Stimulated activated memory B cell treated with anti-CD40 and anti-IgM and Interleukin-4, amounts not matched to agents 10 μg/mL and 1 μg/mL and 100 μg/mL, for 72 hours (primary cell): ENCODE results near the gene OR51A7.
"Not testable (repeated sequence)": the region's sequence is repeated elsewhere in the genome, so short reads cannot be mapped to it uniquely, and the experiment has no call there.

ENCODE experiments used
- ATAC-seq: fragments of 150-1000 bp; cut with Tn5 transposase; 2 replicates; pipeline ENCODE4 v1.10.0; 2021
- H3K27ac Mint-ChIP-seq: one replicate; pipeline ENCODE4 v1.8.0; 2022; ENCODE audit warnings: mild to moderate bottlenecking, mixed read lengths
- H3K27me3 Mint-ChIP-seq: one replicate; pipeline ENCODE4 v1.8.0; 2022; ENCODE audit warnings: mixed read lengths
- H3K36me3 Mint-ChIP-seq: one replicate; pipeline ENCODE4 v1.8.0; 2022; ENCODE audit warnings: mixed read lengths
- H3K4me1 Mint-ChIP-seq: one replicate; pipeline ENCODE4 v1.8.0; 2022; ENCODE audit warnings: mixed read lengths
- H3K4me3 Mint-ChIP-seq: one replicate; pipeline ENCODE4 v1.8.0; 2022; ENCODE audit warnings: mild to moderate bottlenecking, moderate library complexity, mixed read lengths
- H3K9me3 Mint-ChIP-seq: one replicate; pipeline ENCODE4 v1.8.0; 2022; ENCODE audit warnings: mixed read lengths

The OR51A7 gene, protein sequence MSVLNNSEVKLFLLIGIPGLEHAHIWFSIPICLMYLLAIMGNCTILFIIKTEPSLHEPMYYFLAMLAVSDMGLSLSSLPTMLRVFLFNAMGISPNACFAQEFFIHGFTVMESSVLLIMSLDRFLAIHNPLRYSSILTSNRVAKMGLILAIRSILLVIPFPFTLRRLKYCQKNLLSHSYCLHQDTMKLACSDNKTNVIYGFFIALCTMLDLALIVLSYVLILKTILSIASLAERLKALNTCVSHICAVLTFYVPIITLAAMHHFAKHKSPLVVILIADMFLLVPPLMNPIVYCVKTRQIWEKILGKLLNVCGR

DNA sequence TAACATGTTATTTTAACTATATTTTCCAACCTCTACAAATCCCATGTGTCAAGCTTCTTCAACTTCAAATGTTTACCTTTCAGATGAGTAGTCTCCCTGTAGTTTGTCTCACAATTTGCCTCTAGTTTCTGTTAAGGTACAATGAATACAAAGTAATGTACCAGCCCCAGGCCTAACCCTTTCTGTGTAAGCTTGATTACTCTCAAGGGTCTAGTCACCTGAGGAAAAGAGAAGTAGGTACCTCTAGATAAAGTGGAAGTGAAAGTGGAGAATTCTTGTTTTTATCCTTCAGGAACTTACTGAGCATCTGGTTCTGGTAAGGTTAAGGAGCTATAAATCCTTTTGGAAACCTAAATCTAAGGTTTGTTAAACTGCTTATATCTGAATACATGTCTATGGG, at the start of gene OR51A7:
Gene OR51A7 (plus strand): TSS at position 300 of the 400 bp plus-strand sequence. CDS start 3,587 bp downstream, outside the sequence.
- peak; percentile 59 for ATAC-seq
- Mint-ChIP-seq H3K9me3 (peaks cover 3% of the 10 kb centered on the region), H3K4me1 (peaks cover 8% of the 10 kb centered on the region), H3K36me3 (peaks cover under 1% of the 10 kb centered on the region), H3K4me3 (no peak within 1 kb of the TSS), H3K27me3 (peaks cover 7% of the 10 kb centered on the region), H3K27ac (no peak within 1 kb of the TSS)

DNA sequence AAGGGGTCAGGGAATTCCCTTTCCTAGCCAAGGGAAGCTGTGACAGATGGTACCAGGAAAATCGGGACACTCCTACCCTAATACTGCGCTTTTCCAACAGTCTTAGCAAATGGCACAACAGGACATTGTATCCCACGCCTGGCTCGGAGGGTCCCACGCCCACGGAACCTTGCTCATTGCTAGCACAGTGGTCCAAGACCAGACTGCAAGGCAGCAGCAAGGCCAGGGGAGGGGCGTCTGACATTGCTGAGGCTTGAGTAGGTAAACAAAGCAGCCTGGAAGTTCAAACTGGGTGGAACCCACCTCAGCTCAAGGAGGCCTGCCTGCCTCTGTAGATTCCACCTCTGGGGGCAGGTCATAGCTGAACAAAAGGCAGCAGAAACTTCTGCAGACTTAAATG, 49.3 kb upstream of the OR51A7 start:
- ATAC-seq, H3K4me3 Mint-ChIP-seq, H3K9me3 Mint-ChIP-seq, H3K27ac Mint-ChIP-seq, H3K4me1 Mint-ChIP-seq, H3K27me3 Mint-ChIP-seq, H3K36me3 Mint-ChIP-seq: not testable (repeated sequence)

DNA sequence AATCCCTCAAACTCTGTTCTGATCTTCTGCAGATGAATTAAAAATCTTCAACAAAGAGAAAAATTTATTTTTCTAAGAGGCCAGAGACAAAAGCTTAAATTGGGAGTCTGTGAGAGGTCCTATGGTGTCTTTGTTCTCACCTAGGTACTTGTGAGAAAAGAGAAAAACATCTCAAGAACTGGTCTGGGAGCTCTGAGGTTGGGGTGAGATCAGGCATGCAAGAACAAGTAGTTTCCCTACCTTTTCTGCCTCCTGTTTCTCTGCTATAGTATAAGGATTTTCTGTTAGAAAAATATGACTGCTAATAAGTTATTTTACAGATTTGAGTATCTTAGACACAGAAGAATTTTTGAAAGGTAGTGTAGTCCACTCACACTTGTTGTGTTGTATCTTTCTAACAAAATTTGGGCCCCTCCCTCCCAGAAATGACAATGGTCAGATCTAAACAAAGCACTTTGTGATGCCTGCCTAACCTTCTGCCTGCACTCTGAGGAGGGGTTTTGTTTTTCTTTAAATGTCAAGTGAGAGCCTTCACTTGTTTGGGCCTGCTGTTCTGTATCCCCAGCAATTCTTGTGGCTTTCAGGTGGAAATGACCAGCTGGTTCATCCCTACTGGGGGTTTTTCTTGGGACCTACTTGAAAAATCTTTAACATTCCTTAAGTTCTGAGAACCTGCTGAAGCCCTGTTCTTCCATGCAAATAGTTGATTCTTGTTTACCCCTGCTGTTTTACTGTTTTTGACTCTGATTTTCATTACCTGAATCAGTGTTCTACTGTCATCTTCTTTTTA, 40.9 kb upstream of the OR51A7 start:
- Mint-ChIP-seq H3K36me3 (no peaks in the 10 kb centered on the region), H3K27me3 (no peaks in the 10 kb centered on the region), H3K9me3 (peaks cover 4% of the 10 kb centered on the region), H3K27ac (no peak overlapping the region), H3K4me3 (no peak overlapping the region), H3K4me1 (no peaks in the 10 kb centered on the region)
- no peak for ATAC-seq

DNA sequence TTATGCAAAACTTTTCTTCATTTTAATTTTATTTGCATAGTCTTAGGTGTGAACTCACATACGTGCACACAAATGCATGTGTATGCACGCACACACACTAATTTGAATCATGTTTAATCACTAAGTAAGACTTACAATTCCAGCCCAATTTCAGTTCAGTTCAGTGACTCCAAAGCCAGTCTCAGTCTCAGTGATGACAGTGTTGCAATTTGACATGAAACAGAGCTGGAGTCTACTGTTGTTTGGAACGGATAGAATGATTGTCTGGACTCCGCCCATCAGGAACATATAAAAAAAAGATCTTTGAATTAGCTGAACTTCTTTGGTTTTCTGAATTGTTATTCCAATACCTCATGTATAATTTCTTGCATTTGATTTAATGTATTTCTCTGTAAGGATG, 39.7 kb upstream of the OR51A7 start:
- Mint-ChIP-seq H3K4me3 (no peak overlapping the region), H3K27ac (no peak overlapping the region), H3K4me1 (no peaks in the 10 kb centered on the region), H3K36me3 (no peaks in the 10 kb centered on the region), H3K9me3 (peaks cover 4% of the 10 kb centered on the region), H3K27me3 (no peaks in the 10 kb centered on the region)
- ATAC-seq = no peak

DNA sequence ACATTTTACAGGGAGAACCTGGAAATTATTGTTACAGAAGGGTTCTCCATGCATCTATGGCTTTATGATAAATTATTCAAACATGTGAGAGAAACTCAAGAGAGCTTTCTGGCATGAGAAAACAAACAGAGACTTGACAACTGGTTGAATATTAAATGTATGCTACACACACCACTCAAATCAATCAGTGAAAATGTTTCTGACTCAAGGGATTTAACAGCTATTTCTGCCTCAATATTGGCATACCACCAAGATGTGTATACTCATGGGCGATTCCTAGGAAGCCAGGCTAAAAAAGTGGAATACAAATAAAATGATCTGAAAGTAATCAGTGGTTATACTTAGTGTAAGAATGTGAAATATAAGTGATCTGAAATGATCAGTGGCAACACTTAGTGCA, 37.7 kb upstream of the OR51A7 start:
- Mint-ChIP-seq H3K27me3 (no peaks in the 10 kb centered on the region), H3K27ac (no peak overlapping the region)
- no peak for ATAC-seq

DNA sequence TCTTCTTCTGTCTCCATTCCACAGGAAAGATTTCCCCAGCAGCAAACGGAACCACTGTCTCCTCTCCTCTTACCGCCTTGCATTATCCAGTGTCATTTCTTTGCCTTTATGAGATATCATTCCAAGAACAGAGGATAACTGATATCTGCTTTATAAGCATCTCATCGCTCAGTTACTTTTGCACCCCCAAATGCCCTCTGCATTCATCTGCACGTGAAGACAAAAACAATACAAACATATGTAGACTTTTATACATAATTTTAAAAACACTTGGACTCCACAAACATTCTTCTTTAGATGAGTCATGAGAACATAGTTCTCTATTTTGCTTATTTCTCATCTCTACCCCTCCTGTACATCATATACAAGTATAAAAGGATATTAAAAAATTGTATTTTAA, 22.4 kb upstream of the OR51A7 start:
- Mint-ChIP-seq H3K27ac (no peak overlapping the region), H3K36me3 (no peaks in the 10 kb centered on the region), H3K9me3 (no peaks in the 10 kb centered on the region), H3K4me3 (no peak overlapping the region), H3K4me1 (no peaks in the 10 kb centered on the region), H3K27me3 (no peaks in the 10 kb centered on the region)
- no peak for ATAC-seq

More for the DNA sequence above, 37.7 kb upstream of the OR51A7 start:
- no peaks in the 10 kb centered on the region for H3K4me1 Mint-ChIP-seq
- no peaks in the 10 kb centered on the region for H3K36me3 Mint-ChIP-seq
- H3K9me3 Mint-ChIP-seq = peaks cover 3% of the 10 kb centered on the region
- no peak overlapping the region for H3K4me3 Mint-ChIP-seq

DNA sequence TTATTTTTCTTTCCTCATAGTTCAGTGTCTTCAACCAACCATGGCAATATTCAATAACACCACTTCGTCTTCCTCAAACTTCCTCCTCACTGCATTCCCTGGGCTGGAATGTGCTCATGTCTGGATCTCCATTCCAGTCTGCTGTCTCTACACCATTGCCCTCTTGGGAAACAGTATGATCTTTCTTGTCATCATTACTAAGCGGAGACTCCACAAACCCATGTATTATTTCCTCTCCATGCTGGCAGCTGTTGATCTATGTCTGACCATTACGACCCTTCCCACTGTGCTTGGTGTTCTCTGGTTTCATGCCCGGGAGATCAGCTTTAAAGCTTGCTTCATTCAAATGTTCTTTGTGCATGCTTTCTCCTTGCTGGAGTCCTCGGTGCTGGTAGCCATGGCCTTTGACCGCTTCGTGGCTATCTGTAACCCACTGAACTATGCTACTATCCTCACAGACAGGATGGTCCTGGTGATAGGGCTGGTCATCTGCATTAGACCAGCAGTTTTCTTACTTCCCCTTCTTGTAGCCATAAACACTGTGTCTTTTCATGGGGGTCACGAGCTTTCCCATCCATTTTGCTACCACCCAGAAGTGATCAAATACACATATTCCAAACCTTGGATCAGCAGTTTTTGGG, 21.6 kb upstream of the OR51A7 start, which contains the start of gene OR51T1:
Gene OR51T1 (plus strand): TSS at position 41 of the 641 bp plus-strand sequence. CDS start 0 bp downstream, at position 41.
- no peaks in the 10 kb centered on the region for H3K36me3 Mint-ChIP-seq
- no peak within 1 kb of the TSS for H3K4me3 Mint-ChIP-seq
- no peak within 1 kb of the TSS for H3K27ac Mint-ChIP-seq
- peak; percentile 39 for ATAC-seq
- H3K9me3 Mint-ChIP-seq = no peaks in the 10 kb centered on the region
- H3K27me3 Mint-ChIP-seq = no peaks in the 10 kb centered on the region
- H3K4me1 Mint-ChIP-seq = no peaks in the 10 kb centered on the region

DNA sequence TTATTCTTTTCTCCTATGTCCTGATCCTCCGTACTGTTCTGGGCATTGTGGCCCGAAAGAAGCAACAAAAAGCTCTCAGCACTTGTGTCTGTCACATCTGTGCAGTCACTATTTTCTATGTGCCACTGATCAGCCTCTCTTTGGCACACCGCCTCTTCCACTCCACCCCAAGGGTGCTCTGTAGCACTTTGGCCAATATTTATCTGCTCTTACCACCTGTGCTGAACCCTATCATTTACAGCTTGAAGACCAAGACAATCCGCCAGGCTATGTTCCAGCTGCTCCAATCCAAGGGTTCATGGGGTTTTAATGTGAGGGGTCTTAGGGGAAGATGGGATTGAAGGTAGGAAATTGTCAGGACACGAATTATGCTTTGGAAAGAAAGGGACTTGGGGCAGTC, 21.0 kb upstream of the OR51A7 start:
- no peaks in the 10 kb centered on the region for H3K36me3 Mint-ChIP-seq
- H3K4me1 Mint-ChIP-seq = no peaks in the 10 kb centered on the region
- no peaks in the 10 kb centered on the region for H3K9me3 Mint-ChIP-seq
- peak; percentile 16 for ATAC-seq
- no peak overlapping the region for H3K4me3 Mint-ChIP-seq
- no peak overlapping the region for H3K27ac Mint-ChIP-seq
- H3K27me3 Mint-ChIP-seq = no peaks in the 10 kb centered on the region

DNA sequence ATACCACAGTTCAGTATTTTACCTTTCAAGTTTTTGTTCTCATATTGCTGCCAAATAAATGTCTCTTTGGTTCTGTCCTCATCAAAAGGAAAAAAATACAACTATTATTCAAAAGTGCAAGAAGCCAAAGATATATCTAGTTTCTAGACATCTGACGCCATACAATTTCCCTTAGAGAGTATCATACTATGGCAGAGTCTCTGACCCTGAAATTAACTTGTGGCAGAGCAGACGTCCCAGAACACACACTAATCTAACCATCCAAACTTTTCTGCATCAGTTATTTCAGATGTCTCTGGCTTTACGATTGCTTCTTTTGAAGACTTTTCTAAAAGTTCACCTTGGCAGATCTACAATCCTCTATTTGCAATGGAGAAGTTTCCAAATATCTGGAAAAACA, 19.2 kb upstream of the OR51A7 start:
- no peaks in the 10 kb centered on the region for H3K9me3 Mint-ChIP-seq
- H3K27me3 Mint-ChIP-seq = no peaks in the 10 kb centered on the region
- no peaks in the 10 kb centered on the region for H3K36me3 Mint-ChIP-seq
- no peak overlapping the region for H3K27ac Mint-ChIP-seq
- no peak for ATAC-seq
- H3K4me3 Mint-ChIP-seq = no peak overlapping the region
- H3K4me1 Mint-ChIP-seq = no peaks in the 10 kb centered on the region

DNA sequence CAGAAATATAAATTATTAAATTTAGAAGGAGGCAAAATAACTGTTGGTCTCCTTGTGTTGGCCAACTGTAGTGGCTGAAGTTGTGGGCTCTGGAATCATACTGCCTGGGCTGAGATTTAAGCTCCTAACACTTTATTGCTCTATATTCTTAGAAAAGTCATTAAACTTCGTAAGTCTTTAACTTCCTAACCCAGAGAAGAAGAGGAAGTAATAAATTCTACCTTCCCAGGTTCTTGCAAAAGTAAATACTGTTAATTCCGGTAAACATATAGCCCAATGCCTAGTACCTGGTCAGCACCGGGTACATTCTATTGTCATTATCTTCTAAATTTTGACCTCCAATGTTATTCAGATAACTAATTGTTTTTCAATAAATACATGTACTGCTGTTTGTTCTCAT, 17.4 kb upstream of the OR51A7 start:
- Mint-ChIP-seq H3K36me3 (no peaks in the 10 kb centered on the region), H3K27me3 (peaks cover 9% of the 10 kb centered on the region), H3K4me1 (no peaks in the 10 kb centered on the region), H3K27ac (no peak overlapping the region), H3K4me3 (no peak overlapping the region), H3K9me3 (no peaks in the 10 kb centered on the region)
- no peak for ATAC-seq

DNA sequence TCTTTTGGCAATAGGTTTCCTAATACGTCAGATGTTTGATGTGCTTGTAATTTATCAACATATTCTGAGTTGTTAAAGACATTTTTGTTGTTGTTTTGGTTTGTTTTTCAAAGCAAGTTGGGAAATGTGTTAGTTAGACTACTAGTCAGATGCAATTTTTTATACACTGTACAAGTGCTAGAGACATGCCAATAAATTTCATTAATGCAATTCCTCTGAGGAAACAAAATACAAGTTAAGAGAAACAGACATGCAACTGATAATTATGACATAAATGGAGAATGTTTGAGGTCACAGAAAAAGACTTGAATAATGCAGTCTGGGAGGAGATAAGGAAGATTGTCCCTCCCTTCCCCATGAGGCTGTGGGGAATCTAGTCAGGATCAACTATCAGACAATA, 16.0 kb upstream of the OR51A7 start:
- no peak for ATAC-seq
- Mint-ChIP-seq H3K36me3 (no peaks in the 10 kb centered on the region), H3K27me3 (peaks cover 9% of the 10 kb centered on the region), H3K9me3 (no peaks in the 10 kb centered on the region), H3K4me3 (no peak overlapping the region), H3K27ac (no peak overlapping the region), H3K4me1 (no peaks in the 10 kb centered on the region)

DNA sequence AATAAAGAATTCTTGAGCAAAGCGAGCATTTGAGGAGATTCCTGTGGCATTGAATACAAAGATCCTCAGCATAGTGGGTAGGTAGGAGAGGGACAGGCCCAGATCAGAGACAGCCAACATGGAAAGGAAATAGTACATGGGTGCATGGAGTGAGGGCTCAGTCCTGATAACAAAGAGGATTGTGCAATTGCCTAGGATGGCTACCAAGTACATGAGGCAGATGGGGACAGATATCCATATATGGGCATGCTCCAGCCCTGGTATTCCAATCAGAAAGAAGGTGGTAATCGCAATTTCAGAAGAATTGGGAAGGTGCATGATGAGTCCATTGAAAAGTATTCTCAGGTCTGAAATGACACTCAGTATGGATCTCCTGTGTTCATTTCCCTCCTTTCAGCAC, 13.3 kb upstream of the OR51A7 start:
- Mint-ChIP-seq H3K4me3 (no peak overlapping the region), H3K36me3 (no peaks in the 10 kb centered on the region), H3K27ac (no peak overlapping the region), H3K4me1 (no peaks in the 10 kb centered on the region), H3K9me3 (no peaks in the 10 kb centered on the region), H3K27me3 (peaks cover 9% of the 10 kb centered on the region)
- ATAC-seq = no peak

DNA sequence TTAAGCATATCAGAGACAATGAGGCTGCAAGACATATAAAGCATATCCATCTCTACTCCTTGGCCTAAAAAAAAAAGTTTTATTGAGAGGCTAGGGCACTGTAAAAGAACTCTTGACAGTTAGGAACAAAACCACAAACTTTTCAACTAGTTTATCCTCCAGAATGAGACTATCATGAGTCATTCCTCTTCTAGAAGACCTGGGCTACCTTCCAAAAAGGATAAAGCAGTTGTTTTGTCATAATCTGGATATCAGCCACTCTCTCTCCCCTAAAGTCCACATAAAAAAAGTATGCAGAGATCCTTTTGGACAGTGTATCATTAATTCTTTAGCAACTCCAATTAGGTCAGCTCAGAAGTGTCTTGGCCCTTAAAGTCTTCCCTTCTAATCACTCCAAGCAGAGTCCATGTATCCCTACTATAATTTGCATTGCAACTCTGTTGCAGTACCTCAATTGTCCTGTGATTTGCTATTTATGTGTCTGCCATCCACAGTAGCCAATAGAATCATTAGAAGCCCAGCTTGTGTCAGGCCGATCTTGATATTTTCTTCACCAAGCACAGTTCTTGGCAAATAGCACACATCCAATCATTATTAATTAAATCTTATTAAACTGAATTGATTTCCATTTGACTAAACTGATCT, 11.5 kb upstream of the OR51A7 start:
- H3K4me3 Mint-ChIP-seq = no peak overlapping the region
- H3K36me3 Mint-ChIP-seq = no peaks in the 10 kb centered on the region
- no peaks in the 10 kb centered on the region for H3K4me1 Mint-ChIP-seq
- no peak for ATAC-seq
- peaks cover 11% of the 10 kb centered on the region for H3K27me3 Mint-ChIP-seq
- no peak overlapping the region for H3K27ac Mint-ChIP-seq
- no peaks in the 10 kb centered on the region for H3K9me3 Mint-ChIP-seq

DNA sequence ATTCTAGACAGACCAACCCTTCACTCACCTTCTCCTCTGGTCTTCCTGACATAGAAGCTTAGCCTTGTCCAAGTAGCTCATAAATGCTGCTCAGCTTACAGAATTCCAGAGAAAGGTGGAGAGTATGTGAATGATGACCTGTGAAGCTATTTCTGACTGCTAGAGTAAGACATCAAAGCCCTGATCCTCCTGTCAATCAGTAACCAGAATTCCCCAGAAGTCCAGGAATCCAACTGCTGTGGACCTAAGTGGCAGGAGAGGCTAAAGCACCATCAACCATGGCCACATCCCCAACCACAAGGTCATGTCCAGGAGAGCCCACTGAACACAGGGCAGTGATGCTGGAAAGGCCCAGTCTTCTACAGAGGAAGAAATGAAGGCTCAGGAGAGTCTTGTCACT, 13.0 kb downstream of the OR51A7 start:
- H3K9me3 Mint-ChIP-seq = no peaks in the 10 kb centered on the region
- no peak overlapping the region for H3K4me3 Mint-ChIP-seq
- H3K27ac Mint-ChIP-seq = no peak overlapping the region
- no peaks in the 10 kb centered on the region for H3K27me3 Mint-ChIP-seq
- H3K4me1 Mint-ChIP-seq = no peaks in the 10 kb centered on the region
- ATAC-seq = no peak
- H3K36me3 Mint-ChIP-seq = no peaks in the 10 kb centered on the region

DNA sequence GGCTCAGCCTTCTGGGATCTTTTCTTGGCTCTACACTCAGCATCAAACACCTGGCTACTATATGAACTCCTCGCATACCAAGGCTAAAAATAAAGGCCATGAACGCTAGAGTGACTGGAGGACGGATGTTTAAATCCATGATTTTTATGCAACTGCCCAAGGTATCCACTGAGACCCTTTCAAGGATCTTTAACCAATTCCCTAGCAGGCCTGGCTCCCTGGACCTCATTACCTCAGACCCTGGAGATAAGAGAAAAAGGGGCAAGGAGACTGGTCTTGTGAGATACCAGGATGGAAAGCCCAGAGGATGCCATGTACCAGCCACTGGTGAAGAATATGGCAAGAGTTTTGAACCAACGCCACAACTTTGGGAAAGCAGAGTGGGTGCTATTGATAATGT, 15.7 kb downstream of the OR51A7 start, which contains the start of gene OR51G2:
Gene OR51G2 (minus strand): TSS at position 101 of the 400 bp plus-strand sequence. CDS start 3,687 bp downstream, outside the sequence.
- H3K9me3 Mint-ChIP-seq = no peaks in the 10 kb centered on the region
- H3K4me3 Mint-ChIP-seq = no peak within 1 kb of the TSS
- no peak within 1 kb of the TSS for H3K27ac Mint-ChIP-seq
- H3K36me3 Mint-ChIP-seq = no peaks in the 10 kb centered on the region
- no peak for ATAC-seq
- no peaks in the 10 kb centered on the region for H3K27me3 Mint-ChIP-seq
- no peaks in the 10 kb centered on the region for H3K4me1 Mint-ChIP-seq
